ENCODE results near the gene TLR9.
A peak's percentile ranks its signal among the peaks of the same experiment; 100 is the strongest.

GRCh38 chr3:52240059-52240885, 14.8 kb upstream of the TLR9 start:
- TF ChIP-seq CTCF (conservative IDR thresholded peaks at IDR 0.05 in 1 of 2, IDR thresholded peaks at IDR 0.05 in 1 of 2; ENCODE audit: extremely low read depth in 1 of 2, insufficient read depth in 1 of 2, low read depth in 1 of 2, low read length in 2 of 2) (peak in 1 of 2 donors; percentile 7), EZH2 (IDR thresholded peaks at IDR 0.05; ENCODE audit: borderline replicate concordance, low read length) (no peak)

All from mammary epithelial cell (primary cell).